HepG2 (cell line): ENCODE measurements around the gene NAV2. TPM values are rescaled to one million over a fixed set of nuclear protein-coding genes. Genes with fewer than 3 reads are reported as not detected.
A peak's percentile ranks its signal among the peaks of the same experiment; 100 is the strongest.

ENCODE experiments used
- BCL6 ChIP-seq: IDR thresholded peaks from 2 replicates; pipeline ENCODE4 v1.6.1; 2016; ENCODE audit warnings: missing genetic modification reagents, missing compliant biosample characterization
- CBFB ChIP-seq: sonication (generic); formaldehyde crosslinking; IDR thresholded peaks from 2 replicates; pipeline ENCODE4 v1.4.0; 2020; ENCODE audit warnings: missing genetic modification reagents
- HOXA7 ChIP-seq: sonication (generic); formaldehyde crosslinking; IDR thresholded peaks from 2 replicates; pipeline ENCODE4 v1.8.1; 2022; ENCODE audit warnings: mild to moderate bottlenecking, missing genetic modification reagents, moderate library complexity
- MIXL1 ChIP-seq: IDR thresholded peaks from 2 replicates; pipeline ENCODE4 v1.6.1; 2016
- MXD4 ChIP-seq: IDR thresholded peaks from 2 replicates; pipeline ENCODE4 v1.6.1; 2016; ENCODE audit warnings: mild to moderate bottlenecking, missing biosample characterization, missing genetic modification reagents
- NFE2L1 ChIP-seq: sonication (generic); formaldehyde crosslinking; IDR thresholded peaks from 2 replicates; pipeline ENCODE4 v1.4.0; 2020; ENCODE audit warnings: missing genetic modification reagents, mild to moderate bottlenecking, borderline replicate concordance
- NR2C2 ChIP-seq: sonication (generic); formaldehyde crosslinking; IDR thresholded peaks from 2 replicates; pipeline ENCODE4 v1.4.0; 2020; ENCODE audit warnings: missing genetic modification reagents, mild to moderate bottlenecking, moderate library complexity, borderline replicate concordance
- RAD51 ChIP-seq: fragments of 450-650 bp; IDR thresholded peaks from 2 replicates; pipeline ENCODE4 v1.6.1; 2016; ENCODE audit warnings: borderline replicate concordance
- ZMYM4 ChIP-seq: sonication (generic); formaldehyde crosslinking; IDR thresholded peaks from 2 replicates; pipeline ENCODE4 v1.8.1; 2023; ENCODE audit warnings: mild to moderate bottlenecking, missing genetic modification reagents
- ZNF331 ChIP-seq: sonication (generic); formaldehyde crosslinking; IDR thresholded peaks from 2 replicates; pipeline ENCODE4 v1.4.0; 2020; ENCODE audit warnings: missing genetic modification reagents
- ZNF337 ChIP-seq: sonication (generic); formaldehyde crosslinking; IDR thresholded peaks from 2 replicates; pipeline ENCODE4 v1.5.1; 2020; ENCODE audit warnings: missing genetic modification reagents, low read depth, mild to moderate bottlenecking, borderline replicate concordance
- ZNF567 ChIP-seq: sonication (generic); formaldehyde crosslinking; IDR thresholded peaks from 2 replicates; pipeline ENCODE4 v1.8.1; 2023; ENCODE audit warnings: mild to moderate bottlenecking, missing genetic modification reagents, borderline replicate concordance
- ZNF644 ChIP-seq: IDR thresholded peaks from 2 replicates; pipeline ENCODE4 v1.6.1; 2016; ENCODE audit warnings: low read depth
- ZNF776 ChIP-seq: sonication (generic); formaldehyde crosslinking; IDR thresholded peaks from 2 replicates; pipeline ENCODE4 v1.4.0; 2020; ENCODE audit warnings: mild to moderate bottlenecking, missing genetic modification reagents
- ZNF883 ChIP-seq: sonication (generic); formaldehyde crosslinking; IDR thresholded peaks from 2 replicates; pipeline ENCODE4 v1.5.1; 2020; ENCODE audit warnings: mild to moderate bottlenecking, missing genetic modification reagents; ENCODE audit errors: not compliant biosample characterization
- polyA plus RNA-seq, 8 experiments: library from polyadenylated mRNA; depleted of rRNA in 3 of 8; stranded (reverse) in 7 of 8; unstranded in 1 of 8; fragments of >200 nt; fragmentation: Illumina TruSeq in 4 of 8; extraction: Trizol in 4 of 8; gene quantifications; 2 replicates each; pipeline versions ENCODE4 v1.2.1 to v1.2.3, GENCODE V29; 2011 to 2016; ENCODE audit warnings: low read depth in 4 of 8, missing spikeins in 1 of 8, mixed read lengths in 1 of 8; ENCODE audit not compliant: insufficient read depth in 1 of 8
- total RNA-seq, 5 experiments: library from RNA; depleted of rRNA; stranded (reverse); fragments of >200 nt; fragmentation: Illumina TruSeq; extraction: Trizol; gene quantifications; 2 replicates each; pipeline ENCODE4 v1.2.3, GENCODE V29; 2016; ENCODE audit warnings: low read depth in 1 of 5
- TF ChIP-seq, protein P1 (sequence below): sonication (generic); formaldehyde crosslinking; IDR thresholded peaks from 2 replicates; pipeline ENCODE4 v1.8.0; 2022; ENCODE audit warnings: missing genetic modification reagents, mild to moderate bottlenecking, moderate library complexity, borderline replicate concordance
- TF ChIP-seq, protein P2 (sequence below): IDR thresholded peaks from 2 replicates; pipeline ENCODE4 v1.6.1; 2012; ENCODE audit warnings: inconsistent platforms
- TF ChIP-seq, protein P3 (sequence below): sonication (generic); formaldehyde crosslinking; conservative IDR thresholded peaks from 2 replicates; pipeline ENCODE4 v1.4.0; 2020; ENCODE audit warnings: mild to moderate bottlenecking, missing genetic modification reagents, moderate library complexity
- TF ChIP-seq, protein P4 (sequence below): sonication (generic); formaldehyde crosslinking; IDR thresholded peaks from 2 replicates; pipeline ENCODE4 v1.4.0; 2020; ENCODE audit warnings: missing genetic modification reagents, mild to moderate bottlenecking, borderline replicate concordance
- TF ChIP-seq, protein P5 (sequence below): sonication (generic); formaldehyde crosslinking; IDR thresholded peaks from 2 replicates; pipeline ENCODE4 v1.5.1; 2020; ENCODE audit warnings: mild to moderate bottlenecking, missing genetic modification reagents

NAV2 gene
- total and polyA plus RNA-seq, 2 of the 13 experiments (the other 11 are each of a cell fraction or from before 2014, with no cell fraction given): 9.3 to 34.6 TPM

DNA sequence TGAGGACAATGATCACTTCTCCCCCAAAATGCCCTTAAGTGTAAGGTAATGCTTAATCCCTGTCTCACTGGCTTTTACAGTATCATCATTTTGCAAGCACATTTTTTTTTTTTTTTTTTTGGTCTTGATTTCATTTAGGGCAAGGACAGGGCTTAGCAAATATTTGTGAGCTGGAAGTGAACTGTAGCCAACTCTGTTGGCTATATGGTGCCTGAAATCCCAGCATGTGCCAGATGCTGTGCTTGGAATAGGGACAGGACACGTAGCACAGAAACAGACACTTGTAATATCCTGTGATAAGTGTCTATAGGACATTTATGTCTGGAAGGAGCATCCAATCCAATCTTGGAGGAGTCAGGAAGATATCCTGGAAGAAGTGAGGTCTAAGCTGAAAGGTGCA is 198.3 kb downstream of the NAV2 start (continued):
- TF ChIP-seq, protein P1, sequence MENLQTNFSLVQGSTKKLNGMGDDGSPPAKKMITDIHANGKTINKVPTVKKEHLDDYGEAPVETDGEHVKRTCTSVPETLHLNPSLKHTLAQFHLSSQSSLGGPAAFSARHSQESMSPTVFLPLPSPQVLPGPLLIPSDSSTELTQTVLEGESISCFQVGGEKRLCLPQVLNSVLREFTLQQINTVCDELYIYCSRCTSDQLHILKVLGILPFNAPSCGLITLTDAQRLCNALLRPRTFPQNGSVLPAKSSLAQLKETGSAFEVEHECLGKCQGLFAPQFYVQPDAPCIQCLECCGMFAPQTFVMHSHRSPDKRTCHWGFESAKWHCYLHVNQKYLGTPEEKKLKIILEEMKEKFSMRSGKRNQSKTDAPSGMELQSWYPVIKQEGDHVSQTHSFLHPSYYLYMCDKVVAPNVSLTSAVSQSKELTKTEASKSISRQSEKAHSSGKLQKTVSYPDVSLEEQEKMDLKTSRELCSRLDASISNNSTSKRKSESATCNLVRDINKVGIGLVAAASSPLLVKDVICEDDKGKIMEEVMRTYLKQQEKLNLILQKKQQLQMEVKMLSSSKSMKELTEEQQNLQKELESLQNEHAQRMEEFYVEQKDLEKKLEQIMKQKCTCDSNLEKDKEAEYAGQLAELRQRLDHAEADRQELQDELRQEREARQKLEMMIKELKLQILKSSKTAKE (CRISPR knock-in tag): peak; percentile 22; the same call in 1 of the 2 replicates
- TF ChIP-seq CBFB (CRISPR knock-in tag) (no peak), ZNF331 (CRISPR knock-in tag) (peak; percentile 69; the same call in 1 of the 2 replicates), ZNF644 (CRISPR knock-in tag) (peak; percentile 51; the same call in 1 of the 2 replicates), RAD51 (no peak), MIXL1 (0 out of 2 replicates have a peak, but pooled peaks have one; percentile 57), ZNF776 (CRISPR knock-in tag) (no peak), ZMYM4 (CRISPR knock-in tag) (no peak), ZNF567 (no peak), BCL6 (CRISPR knock-in tag) (peak; percentile 48; the same call in 1 of the 2 replicates), ZNF883 (CRISPR knock-in tag) (no peak), ZNF337 (CRISPR knock-in tag) (no peak), HOXA7 (CRISPR knock-in tag) (no peak), NFE2L1 (CRISPR knock-in tag) (no peak), NR2C2 (no peak), MXD4 (CRISPR knock-in tag) (no peak)
- TF ChIP-seq, protein P2, sequence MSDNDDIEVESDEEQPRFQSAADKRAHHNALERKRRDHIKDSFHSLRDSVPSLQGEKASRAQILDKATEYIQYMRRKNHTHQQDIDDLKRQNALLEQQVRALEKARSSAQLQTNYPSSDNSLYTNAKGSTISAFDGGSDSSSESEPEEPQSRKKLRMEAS: peak; percentile 48; the same call in 1 of the 2 replicates
- TF ChIP-seq, protein P3, sequence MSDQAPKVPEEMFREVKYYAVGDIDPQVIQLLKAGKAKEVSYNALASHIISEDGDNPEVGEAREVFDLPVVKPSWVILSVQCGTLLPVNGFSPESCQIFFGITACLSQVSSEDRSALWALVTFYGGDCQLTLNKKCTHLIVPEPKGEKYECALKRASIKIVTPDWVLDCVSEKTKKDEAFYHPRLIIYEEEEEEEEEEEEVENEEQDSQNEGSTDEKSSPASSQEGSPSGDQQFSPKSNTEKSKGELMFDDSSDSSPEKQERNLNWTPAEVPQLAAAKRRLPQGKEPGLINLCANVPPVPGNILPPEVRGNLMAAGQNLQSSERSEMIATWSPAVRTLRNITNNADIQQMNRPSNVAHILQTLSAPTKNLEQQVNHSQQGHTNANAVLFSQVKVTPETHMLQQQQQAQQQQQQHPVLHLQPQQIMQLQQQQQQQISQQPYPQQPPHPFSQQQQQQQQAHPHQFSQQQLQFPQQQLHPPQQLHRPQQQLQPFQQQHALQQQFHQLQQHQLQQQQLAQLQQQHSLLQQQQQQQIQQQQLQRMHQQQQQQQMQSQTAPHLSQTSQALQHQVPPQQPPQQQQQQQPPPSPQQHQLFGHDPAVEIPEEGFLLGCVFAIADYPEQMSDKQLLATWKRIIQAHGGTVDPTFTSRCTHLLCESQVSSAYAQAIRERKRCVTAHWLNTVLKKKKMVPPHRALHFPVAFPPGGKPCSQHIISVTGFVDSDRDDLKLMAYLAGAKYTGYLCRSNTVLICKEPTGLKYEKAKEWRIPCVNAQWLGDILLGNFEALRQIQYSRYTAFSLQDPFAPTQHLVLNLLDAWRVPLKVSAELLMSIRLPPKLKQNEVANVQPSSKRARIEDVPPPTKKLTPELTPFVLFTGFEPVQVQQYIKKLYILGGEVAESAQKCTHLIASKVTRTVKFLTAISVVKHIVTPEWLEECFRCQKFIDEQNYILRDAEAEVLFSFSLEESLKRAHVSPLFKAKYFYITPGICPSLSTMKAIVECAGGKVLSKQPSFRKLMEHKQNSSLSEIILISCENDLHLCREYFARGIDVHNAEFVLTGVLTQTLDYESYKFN (CRISPR knock-in tag): peak; percentile 66
- TF ChIP-seq, protein P4, sequence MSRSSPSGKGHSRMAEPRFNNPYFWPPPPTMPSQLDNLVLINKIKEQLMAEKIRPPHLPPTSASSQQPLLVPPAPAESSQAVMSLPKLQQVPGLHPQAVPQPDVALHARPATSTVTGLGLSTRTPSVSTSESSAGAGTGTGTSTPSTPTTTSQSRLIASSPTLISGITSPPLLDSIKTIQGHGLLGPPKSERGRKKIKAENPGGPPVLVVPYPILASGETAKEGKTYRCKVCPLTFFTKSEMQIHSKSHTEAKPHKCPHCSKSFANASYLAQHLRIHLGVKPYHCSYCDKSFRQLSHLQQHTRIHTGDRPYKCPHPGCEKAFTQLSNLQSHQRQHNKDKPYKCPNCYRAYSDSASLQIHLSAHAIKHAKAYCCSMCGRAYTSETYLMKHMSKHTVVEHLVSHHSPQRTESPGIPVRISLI (CRISPR knock-in tag): peak; percentile 92
- TF ChIP-seq, protein P5, sequence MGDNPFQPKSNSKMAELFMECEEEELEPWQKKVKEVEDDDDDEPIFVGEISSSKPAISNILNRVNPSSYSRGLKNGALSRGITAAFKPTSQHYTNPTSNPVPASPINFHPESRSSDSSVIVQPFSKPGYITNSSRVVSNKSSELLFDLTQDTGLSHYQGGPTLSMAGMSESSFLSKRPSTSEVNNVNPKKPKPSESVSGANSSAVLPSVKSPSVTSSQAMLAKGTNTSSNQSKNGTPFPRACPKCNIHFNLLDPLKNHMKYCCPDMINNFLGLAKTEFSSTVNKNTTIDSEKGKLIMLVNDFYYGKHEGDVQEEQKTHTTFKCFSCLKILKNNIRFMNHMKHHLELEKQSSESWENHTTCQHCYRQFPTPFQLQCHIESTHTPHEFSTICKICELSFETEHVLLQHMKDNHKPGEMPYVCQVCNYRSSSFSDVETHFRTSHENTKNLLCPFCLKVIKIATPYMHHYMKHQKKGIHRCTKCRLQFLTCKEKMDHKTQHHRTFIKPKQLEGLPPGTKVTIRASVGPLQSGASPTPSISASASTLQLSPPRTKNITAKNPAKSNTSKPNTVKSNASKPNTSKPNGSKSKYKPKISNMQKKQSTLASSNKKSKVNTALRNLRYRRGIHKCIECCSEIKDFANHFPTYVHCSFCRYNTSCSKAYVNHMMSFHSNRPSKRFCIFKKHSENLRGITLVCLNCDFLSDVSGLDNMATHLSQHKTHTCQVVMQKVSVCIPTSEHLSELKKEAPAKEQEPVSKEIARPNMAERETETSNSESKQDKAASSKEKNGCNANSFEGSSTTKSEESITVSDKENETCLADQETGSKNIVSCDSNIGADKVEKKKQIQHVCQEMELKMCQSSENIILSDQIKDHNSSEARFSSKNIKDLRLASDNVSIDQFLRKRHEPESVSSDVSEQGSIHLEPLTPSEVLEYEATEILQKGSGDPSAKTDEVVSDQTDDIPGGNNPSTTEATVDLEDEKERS (CRISPR knock-in tag): peak; percentile 54; the same call in 1 of the 2 replicates
